Measurements from ENCODE around the gene ALG8.
"Not testable (repeated sequence)": the region's sequence is repeated elsewhere in the genome, so short reads cannot be mapped to it uniquely, and the experiment has no call there.

ALG8 gene

GRCh38 chr11:78100676-78101472 lies 38.6 kb downstream of the ALG8 start:
- no peak for DNase-seq (ENCODE audit: low read depth in 1 of 2, low spot score in 1 of 2)

DNA sequence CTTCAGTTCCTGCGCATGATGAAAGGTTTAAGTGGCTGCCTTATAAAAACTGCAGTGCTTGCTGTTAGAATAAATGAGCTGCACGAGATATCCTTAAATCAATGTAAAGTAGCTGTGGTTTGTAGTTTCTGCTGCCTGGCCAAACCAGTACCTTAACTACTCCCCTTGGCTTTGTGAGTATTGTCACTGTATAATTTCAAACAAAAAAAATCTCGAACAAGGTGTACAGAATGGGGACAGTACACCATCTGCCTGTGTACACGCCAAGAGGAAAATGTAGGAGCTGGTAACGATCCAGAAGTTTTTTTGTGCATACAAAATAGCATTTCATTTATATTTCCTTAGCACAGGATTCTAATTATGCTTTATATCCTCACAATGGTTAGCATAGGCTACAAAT lies 39.2 kb downstream of the ALG8 start:
- no peak for DNase-seq (ENCODE audit: low read depth in 1 of 2, low spot score in 1 of 2)

GRCh38 chr11:78099666-78100065 lies 39.8 kb downstream of the ALG8 start:
- DNase-seq (ENCODE audit: low read depth in 1 of 2, low spot score in 1 of 2), result no peak

GRCh38 chr11:78097666-78098385 lies 41.6 kb downstream of the ALG8 start:
- DNase-seq (ENCODE audit: low read depth in 1 of 2, low spot score in 1 of 2), result no peak

DNA sequence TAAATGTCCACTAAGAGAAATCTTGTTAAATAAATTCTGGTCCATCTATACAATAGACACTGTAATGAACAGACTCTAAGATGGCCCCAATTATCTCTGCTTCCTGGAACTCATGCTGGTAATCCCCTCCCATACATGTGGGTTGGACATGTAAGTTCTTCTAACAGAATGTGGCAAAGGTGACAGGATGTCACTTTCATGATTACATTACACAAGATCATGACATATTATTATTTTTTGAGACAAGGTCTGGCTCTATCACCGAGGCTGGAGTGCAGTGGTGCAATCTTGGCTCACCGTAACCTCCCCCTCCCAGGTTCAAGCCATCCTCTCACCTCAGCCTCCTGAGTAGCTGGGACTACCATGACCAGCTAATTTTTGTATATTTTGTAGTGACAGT lies 45.2 kb downstream of the ALG8 start:
- no peak for DNase-seq (ENCODE audit: low read depth in 1 of 2, low spot score in 1 of 2)

- not testable (repeated sequence) for DNase-seq (ENCODE audit: low read depth in 1 of 2, low spot score in 1 of 2)
These were observed 52.8 kb downstream of the ALG8 start for GRCh38 chr11:78086521-78087074.

GRCh38 chr11:78085972-78086371 lies 53.5 kb downstream of the ALG8 start:
- DNase-seq (ENCODE audit: low read depth in 1 of 2, low spot score in 1 of 2), result no peak

DNA sequence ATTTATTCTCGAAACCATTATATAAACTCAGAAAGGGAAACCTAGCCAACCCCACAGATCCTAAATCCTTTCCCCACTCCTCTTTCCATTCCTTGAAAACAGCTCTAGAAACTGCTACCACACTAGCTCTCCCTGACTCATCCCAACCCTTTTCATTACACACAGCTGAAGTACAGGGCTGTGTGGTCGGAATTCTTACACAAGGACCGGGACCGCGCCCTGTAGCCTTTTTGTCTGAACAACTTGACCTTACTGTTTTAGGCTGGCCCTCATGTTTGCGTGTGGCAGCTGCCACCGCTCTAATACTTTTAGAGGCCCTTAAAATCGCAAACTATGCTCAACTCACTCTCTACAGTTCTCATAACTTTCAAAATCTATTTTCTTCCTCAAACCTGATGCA lies 54.9 kb downstream of the ALG8 start:
- not testable (repeated sequence) for DNase-seq (ENCODE audit: low read depth in 1 of 2, low spot score in 1 of 2)

GRCh38 chr11:78083021-78083420 lies 56.4 kb downstream of the ALG8 start:
- no peak for DNase-seq (ENCODE audit: low read depth in 1 of 2, low spot score in 1 of 2)

DNA sequence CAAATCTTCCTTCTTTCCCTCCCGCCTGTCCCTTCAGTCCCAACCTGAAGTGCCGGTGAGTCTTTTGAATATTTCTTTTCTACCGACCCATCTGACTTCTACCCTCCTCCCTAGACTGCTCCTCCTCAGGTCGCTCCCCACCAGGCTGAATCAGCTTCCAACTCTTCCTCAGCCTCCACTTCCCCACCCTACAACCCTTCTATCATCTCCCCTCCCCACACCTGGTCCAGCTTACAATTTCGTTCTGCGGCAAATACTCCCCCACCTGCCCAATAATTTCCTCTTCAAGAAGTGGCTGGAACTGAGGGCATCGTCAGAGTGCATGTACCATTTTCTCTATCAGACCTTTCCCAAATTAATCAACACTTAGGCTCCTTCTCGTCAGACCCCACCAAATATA lies 57.3 kb downstream of the ALG8 start:
- no peak for DNase-seq (ENCODE audit: low read depth in 1 of 2, low spot score in 1 of 2)

DNA sequence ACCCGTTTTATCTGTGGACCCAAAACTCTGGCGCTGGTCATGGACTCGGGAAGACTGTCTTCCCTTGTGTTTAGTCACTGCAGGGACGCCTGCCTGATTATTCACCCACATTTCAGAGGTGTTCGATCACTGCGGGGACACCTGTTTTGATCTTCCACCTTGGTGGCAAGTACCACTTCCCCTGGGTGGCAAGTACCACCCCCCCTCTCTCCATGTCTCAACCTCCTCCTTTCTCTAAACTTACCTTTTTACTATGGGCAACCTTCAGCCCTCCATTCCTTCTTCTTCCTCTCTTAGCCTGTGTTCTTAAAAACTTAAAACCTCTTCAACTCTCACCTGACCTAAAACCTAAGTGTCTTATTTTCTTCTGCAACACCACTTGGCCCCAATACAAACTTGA lies 57.8 kb downstream of the ALG8 start:
- no peak for DNase-seq (ENCODE audit: low read depth in 1 of 2, low spot score in 1 of 2)

DNA sequence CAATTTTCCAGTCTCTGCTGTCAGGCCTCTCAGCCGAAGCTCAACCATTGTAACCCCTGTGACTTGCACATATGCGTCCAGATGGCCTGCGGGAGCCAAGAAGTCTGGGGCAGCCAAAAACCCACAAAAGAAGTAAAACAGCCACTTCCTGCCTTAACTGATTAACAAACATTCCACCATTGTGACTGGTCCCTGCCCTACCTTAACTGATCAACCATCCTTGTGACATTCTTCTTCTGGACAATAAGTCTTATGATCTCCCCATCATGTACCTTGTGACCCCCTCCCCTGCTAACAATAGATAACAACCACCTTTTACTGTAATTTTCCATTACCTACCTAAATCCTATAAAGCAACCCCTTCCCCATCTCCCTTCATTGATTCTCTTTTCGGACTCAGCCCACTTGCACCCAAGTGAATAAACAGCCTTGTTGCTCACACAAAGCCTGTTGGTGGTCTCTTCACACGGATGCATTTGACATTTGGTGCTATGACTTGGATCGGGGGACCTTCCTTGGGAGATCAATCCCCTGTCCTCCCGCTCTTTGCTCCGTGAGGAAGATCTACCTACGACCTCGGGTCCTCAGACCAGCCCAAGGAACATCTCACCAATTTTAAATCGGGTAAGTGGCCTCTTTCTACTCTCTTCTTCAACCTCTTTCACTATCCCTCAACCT lies 58.5 kb downstream of the ALG8 start:
- DNase-seq (ENCODE audit: low read depth in 1 of 2, low spot score in 1 of 2), result no peak

DNA sequence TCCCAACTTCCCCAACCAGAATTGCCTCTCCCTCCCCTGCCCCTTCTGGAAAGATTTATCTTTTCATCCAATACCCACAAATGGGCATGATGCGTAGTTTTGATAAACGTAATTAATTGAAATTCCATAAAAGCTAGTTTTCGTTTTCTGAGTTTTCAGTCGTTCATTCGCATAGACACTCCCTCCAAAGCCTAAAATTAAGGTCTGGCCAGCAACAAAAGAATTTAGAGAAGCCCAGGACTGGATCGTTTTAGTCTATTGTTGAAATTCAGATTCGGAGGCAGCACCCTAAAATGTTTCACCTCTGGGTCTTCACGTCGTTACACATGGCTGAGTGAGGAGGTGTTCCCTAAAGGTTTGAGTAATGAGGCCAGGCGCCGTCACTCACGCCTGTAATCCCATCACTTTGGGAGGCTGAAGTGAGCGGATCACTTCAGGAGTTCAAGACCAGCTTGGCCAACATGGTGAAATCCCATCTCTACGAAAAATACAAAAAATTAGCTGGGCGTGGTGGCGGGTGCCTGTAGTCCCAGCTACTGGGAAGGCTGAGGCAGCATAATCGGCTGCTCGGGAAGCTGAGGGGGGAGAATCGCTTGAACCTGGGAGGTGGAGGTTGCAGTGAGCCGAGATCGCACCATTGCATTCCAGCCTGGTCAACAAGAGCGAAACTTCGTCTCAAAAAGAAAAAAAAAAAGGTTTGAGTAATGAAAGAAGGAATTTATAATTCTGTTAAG lies 59.2 kb downstream of the ALG8 start:
- DNase-seq (ENCODE audit: low read depth in 1 of 2, low spot score in 1 of 2), result no peak

DNA sequence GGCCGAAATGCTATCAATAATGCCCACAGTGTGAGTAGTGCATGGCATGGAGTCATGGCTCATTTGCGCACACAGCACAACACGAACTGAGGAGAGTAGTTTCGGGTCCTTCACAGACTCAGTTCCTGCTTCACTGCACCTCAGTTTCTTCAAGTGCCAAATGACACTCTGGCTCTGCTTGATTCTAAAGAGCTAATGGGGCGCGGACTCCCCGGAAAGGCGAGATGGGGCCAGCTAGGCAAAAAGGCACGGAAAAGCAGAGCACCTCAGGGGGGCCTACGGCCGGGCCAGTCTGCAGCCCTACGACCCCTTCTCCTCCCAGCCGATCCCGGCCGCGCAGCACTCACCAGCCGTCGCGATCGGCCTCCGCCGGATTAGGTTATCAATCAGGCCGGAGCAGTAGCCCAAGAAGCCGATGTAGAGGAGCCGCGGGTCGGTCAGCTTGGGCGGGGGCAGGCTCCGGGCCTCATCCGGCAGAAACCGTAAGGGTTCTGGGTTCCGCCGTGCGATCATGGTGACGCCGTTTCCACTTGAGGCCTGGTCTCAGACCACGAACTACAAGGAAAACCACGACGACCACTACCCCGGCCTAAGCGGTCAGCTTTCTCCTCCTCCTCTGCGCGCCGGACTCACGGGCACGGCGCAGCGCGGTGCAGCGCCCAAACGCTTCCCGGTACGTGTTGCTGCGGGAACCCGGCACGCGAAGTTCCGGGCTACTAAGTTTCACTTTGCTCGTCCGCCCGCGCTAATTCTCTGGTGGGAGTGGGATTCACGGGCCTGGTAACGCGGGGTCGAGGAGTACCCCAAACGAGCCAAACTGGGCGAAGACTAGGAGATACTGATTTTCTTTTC lies 60.0 kb downstream of the ALG8 start, which contains the start of gene NDUFC2:
Gene NDUFC2, minus strand, starts transcription at position 631 of the 852 bp plus-strand sequence. Its CDS starts 118 bp downstream, at position 513.
- peak; percentile 47 to 49 for DNase-seq (ENCODE audit: low read depth in 1 of 2, low spot score in 1 of 2)

GRCh38 chr11:78078218-78079167 lies 60.9 kb downstream of the ALG8 start:
- no peak for DNase-seq (ENCODE audit: low read depth in 1 of 2, low spot score in 1 of 2)

DNA sequence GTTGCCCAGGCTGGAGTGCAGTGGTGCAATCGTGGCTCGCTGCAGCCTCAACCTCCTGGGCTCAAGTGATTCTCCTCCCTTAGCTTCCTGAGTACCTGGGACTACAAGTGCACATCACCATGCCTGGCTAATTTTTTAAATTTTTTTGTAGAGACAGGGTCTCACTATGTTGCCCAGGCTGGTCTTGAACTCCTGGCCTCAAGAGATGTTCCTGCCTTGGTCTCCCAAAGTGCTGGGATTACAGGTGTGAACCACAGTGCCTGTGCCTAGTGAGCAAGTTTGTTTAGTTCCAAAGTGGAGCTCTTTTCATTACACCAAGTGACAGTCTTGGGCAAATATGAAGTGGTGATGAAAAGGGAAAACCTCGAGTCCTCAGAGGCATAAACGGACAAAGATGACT lies 61.8 kb downstream of the ALG8 start:
- not testable (repeated sequence) for DNase-seq (ENCODE audit: low read depth in 1 of 2, low spot score in 1 of 2)

- DNase-seq (ENCODE audit: low read depth in 1 of 2, low spot score in 1 of 2), result no peak
These were observed 62.6 kb downstream of the ALG8 start for GRCh38 chr11:78076733-78077403.

DNA sequence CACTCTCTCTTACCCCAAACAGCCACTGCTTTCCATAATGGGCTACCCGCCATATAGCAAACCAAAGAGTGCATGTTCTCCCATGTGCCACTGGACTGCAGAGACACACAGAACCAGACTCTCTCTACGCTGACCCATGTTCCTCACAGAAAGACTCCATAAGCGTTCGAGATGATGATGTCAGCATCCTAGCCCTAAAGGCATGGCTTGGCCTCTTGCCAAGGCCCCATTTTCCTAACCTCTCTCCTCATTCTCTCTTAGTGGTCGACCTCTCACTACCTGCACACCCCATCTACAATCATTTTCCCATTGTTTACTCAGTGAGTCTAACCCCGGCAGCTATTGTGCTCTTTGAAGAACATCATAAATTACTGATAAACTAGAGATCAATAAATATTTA lies 64.7 kb downstream of the ALG8 start:
- no peak for DNase-seq (ENCODE audit: low read depth in 1 of 2, low spot score in 1 of 2)

Measured in activated CD4-positive, alpha-beta T cell treated with anti-CD3 and anti-CD28 coated beads, Interleukin-2, amount 50 U/mL, for 24 hours (primary cell).